ENCODE results near the gene SLC13A2. TPM values are rescaled to one million over a fixed set of nuclear protein-coding genes. Genes with fewer than 3 reads are reported as not detected.

Gene SLC13A2
- total RNA-seq, 2 experiments from 2014 or later: not detected

DNA sequence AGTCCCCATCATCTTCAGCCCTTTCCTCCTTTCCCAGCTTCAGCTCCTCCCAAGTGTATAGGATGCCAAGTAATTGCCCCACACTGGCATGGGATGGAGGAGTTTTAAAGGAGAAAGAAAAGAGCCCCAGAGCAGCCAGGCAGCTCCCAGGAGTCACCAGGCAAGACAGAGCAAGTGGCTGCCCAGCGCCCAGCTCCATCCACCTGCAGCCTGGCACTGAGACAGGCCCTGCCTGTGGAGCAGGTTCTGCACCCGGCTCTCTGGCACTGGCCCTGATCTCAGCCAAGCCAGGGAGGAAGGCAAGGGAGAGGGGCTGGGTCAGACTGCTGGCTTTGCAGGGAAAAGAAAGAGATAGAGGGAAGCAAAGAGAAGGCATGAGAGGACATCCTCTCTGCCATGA, 54.4 kb downstream of the SLC13A2 start:
- ChIA-PET CTCF (interaction anchor here (0.8 to 2.6 kb wide), 2 partner anchors 13 to 20 kb away, joined by 5 to 7 read pairs; no protein-coding TSS in a partner anchor), POLR2A (interaction anchor here (0.6 kb wide), 1 partner anchor 13 kb away, joined by 4 read pairs; no protein-coding TSS in a partner anchor)
- H3K27me3 Mint-ChIP-seq: no peaks in the 10 kb centered on the region
- no peaks in the 10 kb centered on the region for H3K9me3 Mint-ChIP-seq
- TF ChIP-seq, protein P1, sequence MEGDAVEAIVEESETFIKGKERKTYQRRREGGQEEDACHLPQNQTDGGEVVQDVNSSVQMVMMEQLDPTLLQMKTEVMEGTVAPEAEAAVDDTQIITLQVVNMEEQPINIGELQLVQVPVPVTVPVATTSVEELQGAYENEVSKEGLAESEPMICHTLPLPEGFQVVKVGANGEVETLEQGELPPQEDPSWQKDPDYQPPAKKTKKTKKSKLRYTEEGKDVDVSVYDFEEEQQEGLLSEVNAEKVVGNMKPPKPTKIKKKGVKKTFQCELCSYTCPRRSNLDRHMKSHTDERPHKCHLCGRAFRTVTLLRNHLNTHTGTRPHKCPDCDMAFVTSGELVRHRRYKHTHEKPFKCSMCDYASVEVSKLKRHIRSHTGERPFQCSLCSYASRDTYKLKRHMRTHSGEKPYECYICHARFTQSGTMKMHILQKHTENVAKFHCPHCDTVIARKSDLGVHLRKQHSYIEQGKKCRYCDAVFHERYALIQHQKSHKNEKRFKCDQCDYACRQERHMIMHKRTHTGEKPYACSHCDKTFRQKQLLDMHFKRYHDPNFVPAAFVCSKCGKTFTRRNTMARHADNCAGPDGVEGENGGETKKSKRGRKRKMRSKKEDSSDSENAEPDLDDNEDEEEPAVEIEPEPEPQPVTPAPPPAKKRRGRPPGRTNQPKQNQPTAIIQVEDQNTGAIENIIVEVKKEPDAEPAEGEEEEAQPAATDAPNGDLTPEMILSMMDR (IDR thresholded peaks at IDR 0.05): no peak
- ATAC-seq (no peak), DNase-seq (no peak)
- intact Hi-C loops (cut with micrococcal nuclease): no loop called here
- no peaks in the 10 kb centered on the region for H3K36me3 Mint-ChIP-seq (ENCODE audit: low read depth)
- H3K4me3 Mint-ChIP-seq: no peak overlapping the region
- no peaks in the 10 kb centered on the region for H3K4me1 Mint-ChIP-seq (ENCODE audit: low read depth)
- no peak overlapping the region for H3K27ac Mint-ChIP-seq

DNA sequence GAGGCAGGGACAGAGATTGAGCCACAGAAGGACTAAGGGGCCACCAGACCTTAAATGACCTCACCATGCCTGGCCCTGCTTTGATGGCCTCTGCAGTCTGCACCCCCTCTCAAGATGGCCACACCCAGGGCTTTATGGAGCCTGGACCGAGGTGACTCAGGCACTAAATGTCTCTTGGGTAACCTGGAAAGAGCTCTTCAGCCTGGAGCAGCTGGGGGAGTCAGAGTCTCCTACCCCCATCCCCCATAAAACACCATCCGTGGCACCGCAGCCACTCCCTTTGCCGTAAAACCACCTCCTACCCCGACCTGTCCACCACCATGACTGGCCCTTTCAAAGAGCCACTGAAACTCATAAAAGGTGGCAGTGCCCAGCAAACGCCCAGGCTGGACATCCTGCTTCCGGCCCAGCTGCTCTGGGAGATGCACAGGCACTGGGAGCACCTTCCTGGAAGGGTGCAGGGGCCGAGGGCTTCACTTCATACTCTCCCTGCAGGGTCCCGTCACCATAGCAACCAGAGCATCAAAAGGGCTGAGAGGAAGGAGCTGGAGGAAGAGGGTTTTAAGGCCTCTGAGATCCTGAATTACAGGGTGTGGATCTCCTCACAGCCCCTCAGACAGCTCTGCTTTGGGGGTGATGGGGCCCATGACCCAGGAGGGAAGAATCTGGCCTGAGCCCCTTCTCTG, 55.0 kb downstream of the SLC13A2 start:
- ChIA-PET POLR2A (no interaction called here), CTCF (interaction anchor here (0.8 to 2.6 kb wide), 2 partner anchors 12 to 19 kb away, joined by 5 to 7 read pairs; no protein-coding TSS in a partner anchor)
- ATAC-seq (no peak), DNase-seq (no peak)
- H3K36me3 Mint-ChIP-seq (ENCODE audit: low read depth): no peaks in the 10 kb centered on the region
- H3K27me3 Mint-ChIP-seq: no peaks in the 10 kb centered on the region
- no peaks in the 10 kb centered on the region for H3K9me3 Mint-ChIP-seq
- TF ChIP-seq, protein P1 (IDR thresholded peaks at IDR 0.05): no peak
- no peak overlapping the region for H3K27ac Mint-ChIP-seq
- no peaks in the 10 kb centered on the region for H3K4me1 Mint-ChIP-seq (ENCODE audit: low read depth)
- intact Hi-C loops (cut with micrococcal nuclease): no loop called here
- no peak overlapping the region for H3K4me3 Mint-ChIP-seq

DNA sequence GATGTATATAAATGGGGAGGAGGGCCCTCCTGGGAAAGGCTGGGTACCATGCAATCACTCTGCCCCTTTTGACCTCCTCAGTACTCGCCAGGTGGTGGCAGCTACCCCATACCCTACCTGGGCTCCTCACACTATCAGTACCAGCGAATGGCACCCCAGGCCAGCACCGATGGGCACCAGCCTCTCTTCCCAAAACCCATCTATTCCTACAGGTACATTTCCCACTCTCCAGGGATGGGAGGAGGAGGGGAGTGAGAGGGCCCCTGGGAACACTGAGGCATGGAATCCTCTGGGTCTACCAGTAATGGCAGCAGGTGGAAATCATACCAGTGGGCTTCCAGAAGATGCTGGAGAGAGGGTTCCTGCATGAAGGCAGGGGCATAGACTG, 55.6 kb downstream of the SLC13A2 start:
- Mint-ChIP-seq H3K27me3 (no peaks in the 10 kb centered on the region), H3K36me3 (ENCODE audit: low read depth) (no peaks in the 10 kb centered on the region), H3K4me1 (ENCODE audit: low read depth) (no peaks in the 10 kb centered on the region), H3K9me3 (no peaks in the 10 kb centered on the region), H3K27ac (no peak overlapping the region), H3K4me3 (no peak overlapping the region)
- intact Hi-C loops (cut with micrococcal nuclease): no loop called here
- DNase-seq (no peak), ATAC-seq (no peak)
- CTCF ChIA-PET: interaction anchor here (0.8 to 2.6 kb wide), 2 partner anchors 11 to 18 kb away, joined by 5 to 7 read pairs; no protein-coding TSS in a partner anchor
- POLR2A ChIA-PET: no interaction called here
- TF ChIP-seq, protein P1 (IDR thresholded peaks at IDR 0.05): no peak

DNA sequence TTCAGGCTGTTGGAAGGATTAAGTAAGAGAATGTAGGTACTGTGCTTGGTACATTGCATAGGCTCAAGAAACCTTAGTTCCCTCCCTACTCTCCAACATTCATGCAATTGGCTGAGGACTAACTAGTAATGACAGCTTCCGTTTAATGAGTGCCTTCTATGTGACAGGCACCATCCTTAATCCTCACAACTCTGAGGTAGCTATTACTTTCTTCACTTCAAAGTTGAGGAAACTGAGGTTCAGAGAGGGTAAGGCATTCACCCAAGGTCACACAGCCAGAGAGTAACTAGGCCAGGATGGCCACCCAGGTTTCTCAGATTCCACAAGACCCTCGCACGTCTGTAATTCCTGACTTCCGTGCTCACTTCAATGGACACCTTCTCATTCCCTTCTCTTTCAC, 56.8 kb downstream of the SLC13A2 start:
- TF ChIP-seq, protein P1 (IDR thresholded peaks at IDR 0.05): no peak
- Mint-ChIP-seq H3K9me3 (no peaks in the 10 kb centered on the region), H3K27ac (no peak overlapping the region), H3K4me3 (no peak overlapping the region), H3K27me3 (no peaks in the 10 kb centered on the region), H3K4me1 (ENCODE audit: low read depth) (no peaks in the 10 kb centered on the region), H3K36me3 (ENCODE audit: low read depth) (no peaks in the 10 kb centered on the region)
- no peak for ATAC-seq
- CTCF ChIA-PET: interaction anchor here (2.6 kb wide), 1 partner anchor 10 kb away, joined by 7 read pairs; no protein-coding TSS in a partner anchor
- POLR2A ChIA-PET: no interaction called here
- no peak for DNase-seq
- intact Hi-C loops (cut with micrococcal nuclease): no loop called here

DNA sequence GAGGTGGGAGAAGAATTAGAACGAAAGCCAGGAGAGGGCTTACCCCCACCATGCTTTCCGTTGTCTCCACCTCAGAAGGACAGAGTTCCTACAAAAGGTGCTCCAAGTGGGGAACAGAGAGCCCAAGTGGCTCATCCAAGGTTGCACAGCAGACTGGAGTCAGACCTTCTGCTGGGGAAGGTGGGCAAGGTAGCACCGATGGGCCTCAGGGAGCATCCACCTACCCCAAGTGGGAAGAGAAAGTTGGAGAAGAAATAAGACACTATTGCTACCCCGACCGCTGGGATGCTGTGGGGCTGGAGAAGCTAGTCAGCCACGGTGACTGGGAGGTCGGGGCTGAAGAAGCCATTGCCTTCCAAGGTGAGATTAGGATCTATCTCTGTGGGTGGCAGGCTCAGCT, 57.5 kb downstream of the SLC13A2 start:
- no peak overlapping the region for H3K4me3 Mint-ChIP-seq
- TF ChIP-seq, protein P1 (IDR thresholded peaks at IDR 0.05): no peak
- no peaks in the 10 kb centered on the region for H3K36me3 Mint-ChIP-seq (ENCODE audit: low read depth)
- no peaks in the 10 kb centered on the region for H3K4me1 Mint-ChIP-seq (ENCODE audit: low read depth)
- no peaks in the 10 kb centered on the region for H3K27me3 Mint-ChIP-seq
- no peak overlapping the region for H3K27ac Mint-ChIP-seq
- DNase-seq (no peak), ATAC-seq (no peak)
- POLR2A ChIA-PET: no interaction called here
- intact Hi-C loops (cut with micrococcal nuclease): no loop called here
- H3K9me3 Mint-ChIP-seq: no peaks in the 10 kb centered on the region
- CTCF ChIA-PET: interaction anchor here (1.3 to 2.0 kb wide), 3 partner anchors 10 to 115 kb away, joined by 4 to 7 read pairs (median 6); no protein-coding TSS in a partner anchor
